Stimulated activated CD8-positive, alpha-beta memory T cell treated with anti-CD3 and anti-CD28 coated beads, Interleukin-2, amount 100 ng/mL, for 1 hour (primary cell): ENCODE data around the gene THPO.
"Not testable (repeated sequence)": the region's sequence is repeated elsewhere in the genome, so short reads cannot be mapped to it uniquely, and the experiment has no call there.

Experiments
- DNase-seq, 2 donors: peaks; one replicate each; pipeline ENCODE4 v3.0.0-alpha.2; 2020; ENCODE audit warnings: low read depth in 2 of 2

The THPO gene

DNA sequence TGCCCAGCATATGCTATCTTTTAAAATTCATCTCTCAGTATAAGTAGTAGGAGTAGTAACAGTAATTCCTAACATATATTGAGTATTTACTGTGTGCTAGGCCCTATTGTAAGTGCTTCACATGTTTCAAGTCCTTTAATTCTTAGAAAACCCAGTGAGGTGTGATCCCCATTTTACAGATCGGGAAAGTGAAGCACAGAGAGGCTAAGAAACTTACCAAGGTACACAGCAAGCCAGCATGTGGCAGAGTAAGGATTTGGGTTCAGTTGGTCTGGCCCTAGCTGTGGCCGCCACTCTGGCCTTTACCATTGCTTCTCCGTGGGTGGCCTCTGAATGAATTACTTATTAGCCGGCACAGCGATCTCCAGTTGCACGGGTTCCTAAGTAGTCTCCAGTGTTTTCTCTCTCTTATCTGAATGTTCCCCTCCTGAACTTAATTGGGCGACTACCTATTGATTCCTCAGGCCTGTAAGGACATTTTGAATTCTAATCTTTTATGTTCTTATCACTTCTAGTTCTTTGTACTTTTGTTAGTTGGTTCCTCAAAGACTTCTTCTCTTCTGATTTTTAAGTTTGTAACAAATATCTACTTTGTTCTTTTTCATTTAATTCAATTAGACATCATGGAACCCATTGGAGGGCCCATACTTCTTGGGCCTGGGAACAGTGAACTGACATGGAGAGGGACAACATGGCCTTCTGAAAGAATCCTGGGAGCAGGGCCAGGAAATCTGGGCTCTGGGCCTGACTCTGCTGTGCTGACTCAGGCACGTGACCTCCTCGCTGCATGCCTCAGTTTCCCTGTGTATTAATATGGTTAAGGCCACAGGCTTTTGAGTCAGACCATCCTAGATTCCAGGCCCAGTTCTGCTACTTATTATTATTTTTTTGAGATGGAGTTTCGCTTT is 28.2 kb downstream of the THPO start:
- DNase-seq = no peak

DNA sequence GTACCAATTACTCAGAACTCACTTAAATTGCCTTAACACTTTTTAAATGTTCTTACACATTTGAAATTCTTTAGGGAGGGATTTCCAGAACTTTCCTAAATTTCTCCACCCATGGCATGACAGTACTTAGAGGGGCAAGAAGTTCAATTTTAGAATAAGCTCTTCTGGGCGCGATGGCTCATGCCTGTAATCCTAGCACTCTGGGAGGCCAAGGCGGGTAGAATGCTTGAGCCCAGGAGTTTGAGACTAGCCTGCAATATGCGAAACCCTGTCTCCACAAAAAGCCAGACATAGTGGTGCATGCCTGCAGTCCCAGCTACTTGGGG is 30.0 kb downstream of the THPO start:
- DNase-seq = no peak

DNA sequence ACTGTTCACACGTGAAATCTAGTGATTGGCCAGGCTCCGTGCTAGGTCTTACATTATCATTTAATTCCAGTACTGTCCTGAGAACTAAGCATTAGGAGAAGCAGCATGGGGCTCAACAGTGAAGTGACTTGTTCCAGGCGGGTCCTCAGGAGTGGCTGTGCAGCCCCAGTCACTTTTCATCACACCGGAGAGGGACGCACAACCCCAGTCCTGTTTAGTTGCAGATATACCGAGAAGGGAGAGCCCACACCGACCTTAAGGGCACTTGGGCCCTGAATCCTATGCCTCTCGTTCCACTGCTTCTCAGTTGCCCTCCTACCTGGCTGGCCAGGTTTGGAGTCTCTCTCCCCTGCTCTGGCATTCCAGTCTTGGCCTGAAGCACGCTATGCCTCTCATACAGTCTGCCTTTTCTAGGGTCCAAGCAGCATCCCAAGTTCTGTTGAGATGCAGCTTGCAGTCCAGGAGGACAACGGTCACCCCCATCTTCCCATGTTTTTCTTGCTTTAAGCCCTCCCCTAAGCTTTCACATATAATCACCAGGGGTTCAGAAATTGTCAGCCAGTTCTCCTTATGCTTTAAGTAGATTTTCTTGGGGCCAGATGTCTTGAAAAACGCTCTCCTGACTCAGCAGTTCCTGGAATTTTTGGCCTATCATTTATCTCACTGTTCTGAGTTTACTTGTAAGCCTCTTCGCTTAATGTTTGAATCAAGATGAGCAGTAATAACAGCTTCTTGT is 30.5 kb downstream of the THPO start:
- no peak for DNase-seq

DNA sequence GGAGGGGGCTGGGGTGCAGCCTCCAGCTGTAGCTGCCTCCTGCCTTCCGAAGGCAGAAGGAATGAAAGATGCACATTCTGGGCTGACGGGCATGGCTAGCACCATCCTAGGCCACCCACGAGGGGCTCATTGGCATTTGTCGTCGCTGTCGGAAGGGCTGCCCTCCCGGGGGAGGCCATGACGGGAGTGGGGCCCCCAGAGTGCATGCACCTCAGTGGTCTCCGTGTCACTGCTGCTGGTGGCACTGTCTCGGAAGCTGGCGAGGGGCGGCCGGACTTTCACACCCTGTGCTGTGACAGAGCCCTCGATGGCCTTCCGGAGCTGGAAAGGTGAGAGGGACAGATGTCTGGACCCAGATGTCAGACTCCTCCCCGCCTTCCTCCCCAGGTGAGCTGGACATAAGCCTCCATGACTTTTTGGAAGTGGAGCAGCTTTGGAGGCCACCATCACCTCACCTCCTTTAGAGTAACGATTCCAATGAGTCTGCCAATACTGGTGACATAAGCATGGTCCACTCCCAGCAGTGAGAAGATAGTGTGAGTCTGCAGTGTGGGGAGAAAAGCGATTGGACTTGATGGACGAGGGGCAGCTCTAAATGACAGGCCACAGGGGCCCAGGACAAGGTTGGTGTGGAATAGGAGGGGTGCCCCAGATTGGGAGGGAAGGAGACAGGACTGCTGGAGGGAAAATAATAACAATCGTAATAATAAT is 31.4 kb downstream of the THPO start:
- DNase-seq = no peak

DNA sequence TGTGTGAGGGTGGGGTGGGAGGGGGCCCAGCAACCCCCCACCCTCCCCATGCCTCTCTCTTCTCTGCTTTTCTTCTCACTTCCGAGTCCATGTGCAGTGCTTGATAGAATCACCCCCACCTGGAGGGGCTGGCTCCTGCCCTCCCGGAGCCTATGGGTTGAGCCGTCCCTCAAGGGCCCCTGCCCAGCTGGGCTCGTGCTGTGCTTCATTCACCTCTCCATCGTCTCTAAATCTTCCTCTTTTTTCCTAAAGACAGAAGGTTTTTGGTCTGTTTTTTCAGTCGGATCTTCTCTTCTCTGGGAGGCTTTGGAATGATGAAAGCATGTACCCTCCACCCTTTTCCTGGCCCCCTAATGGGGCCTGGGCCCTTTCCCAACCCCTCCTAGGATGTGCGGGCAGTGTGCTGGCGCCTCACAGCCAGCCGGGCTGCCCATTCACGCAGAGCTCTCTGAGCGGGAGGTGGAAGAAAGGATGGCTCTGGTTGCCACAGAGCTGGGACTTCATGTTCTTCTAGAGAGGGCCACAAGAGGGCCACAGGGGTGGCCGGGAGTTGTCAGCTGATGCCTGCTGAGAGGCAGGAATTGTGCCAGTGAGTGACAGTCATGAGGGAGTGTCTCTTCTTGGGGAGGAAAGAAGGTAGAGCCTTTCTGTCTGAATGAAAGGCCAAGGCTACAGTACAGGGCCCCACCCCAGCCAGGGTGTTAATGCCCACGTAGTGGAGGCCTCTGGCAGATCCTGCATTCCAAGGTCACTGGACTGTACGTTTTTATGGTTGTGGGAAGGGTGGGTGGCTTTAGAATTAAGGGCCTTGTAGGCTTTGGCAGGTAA is 32.5 kb downstream of the THPO start:
- no peak for DNase-seq

DNA sequence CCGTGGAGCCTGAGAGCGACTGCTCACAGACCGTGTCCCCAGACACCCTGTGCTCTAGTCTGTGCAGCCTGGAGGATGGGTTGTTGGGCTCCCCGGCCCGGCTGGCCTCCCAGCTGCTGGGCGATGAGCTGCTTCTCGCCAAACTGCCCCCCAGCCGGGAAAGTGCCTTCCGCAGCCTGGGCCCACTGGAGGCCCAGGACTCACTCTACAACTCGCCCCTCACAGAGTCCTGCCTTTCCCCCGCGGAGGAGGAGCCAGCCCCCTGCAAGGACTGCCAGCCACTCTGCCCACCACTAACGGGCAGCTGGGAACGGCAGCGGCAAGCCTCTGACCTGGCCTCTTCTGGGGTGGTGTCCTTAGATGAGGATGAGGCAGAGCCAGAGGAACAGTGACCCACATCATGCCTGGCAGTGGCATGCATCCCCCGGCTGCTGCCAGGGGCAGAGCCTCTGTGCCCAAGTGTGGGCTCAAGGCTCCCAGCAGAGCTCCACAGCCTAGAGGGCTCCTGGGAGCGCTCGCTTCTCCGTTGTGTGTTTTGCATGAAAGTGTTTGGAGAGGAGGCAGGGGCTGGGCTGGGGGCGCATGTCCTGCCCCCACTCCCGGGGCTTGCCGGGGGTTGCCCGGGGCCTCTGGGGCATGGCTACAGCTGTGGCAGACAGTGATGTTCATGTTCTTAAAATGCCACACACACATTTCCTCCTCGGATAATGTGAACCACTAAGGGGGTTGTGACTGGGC is 33.3 kb downstream of the THPO start:
- no peak for DNase-seq

DNA sequence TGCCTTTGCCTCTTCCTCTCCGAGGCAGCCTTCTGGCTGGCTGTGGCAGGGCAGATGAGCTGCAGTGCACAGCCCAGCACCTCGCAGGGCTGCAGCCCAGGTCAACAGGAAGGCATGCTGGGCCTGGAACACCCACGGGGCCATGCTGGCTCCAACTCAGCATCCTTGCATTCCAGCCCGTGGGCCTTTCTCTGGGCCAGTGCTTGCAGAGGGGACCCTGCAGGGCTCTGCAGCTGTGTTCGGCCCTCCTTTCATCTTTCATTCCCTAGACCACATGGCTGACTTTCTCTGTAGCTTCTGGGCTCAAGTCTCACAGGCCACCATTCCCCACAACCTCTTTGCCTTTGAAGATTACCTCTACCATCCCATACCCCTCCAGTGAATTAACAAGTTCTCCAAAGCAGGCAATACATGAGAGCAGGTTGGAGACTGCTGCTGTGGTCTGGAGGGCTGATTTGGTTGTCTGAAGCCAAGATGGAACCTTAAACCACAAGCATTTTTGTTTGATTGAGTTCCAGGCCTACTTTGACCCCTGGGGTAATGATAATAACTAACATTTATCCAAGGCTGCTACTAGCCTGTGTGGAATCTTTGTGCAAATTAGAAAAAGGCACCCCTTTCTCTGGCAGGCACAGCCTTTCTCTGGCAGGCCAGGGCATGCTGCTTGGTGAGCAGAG is 34.7 kb downstream of the THPO start:
- DNase-seq = no peak

DNA sequence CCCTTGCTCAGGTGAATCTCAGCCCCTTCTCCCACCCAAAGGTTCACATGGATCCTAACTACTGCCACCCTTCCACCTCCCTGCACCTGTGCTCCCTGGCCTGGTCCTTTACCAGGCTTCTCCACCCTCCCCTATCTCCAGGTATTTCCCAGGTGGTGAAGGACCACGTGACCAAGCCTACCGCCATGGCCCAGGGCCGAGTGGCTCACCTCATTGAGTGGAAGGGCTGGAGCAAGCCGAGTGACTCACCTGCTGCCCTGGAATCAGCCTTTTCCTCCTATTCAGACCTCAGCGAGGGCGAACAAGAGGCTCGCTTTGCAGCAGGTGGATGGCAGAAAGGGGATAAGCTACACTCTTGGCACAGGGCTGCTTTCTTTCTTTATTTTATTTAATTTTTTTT is 36.1 kb downstream of the THPO start:
- no peak for DNase-seq

DNA sequence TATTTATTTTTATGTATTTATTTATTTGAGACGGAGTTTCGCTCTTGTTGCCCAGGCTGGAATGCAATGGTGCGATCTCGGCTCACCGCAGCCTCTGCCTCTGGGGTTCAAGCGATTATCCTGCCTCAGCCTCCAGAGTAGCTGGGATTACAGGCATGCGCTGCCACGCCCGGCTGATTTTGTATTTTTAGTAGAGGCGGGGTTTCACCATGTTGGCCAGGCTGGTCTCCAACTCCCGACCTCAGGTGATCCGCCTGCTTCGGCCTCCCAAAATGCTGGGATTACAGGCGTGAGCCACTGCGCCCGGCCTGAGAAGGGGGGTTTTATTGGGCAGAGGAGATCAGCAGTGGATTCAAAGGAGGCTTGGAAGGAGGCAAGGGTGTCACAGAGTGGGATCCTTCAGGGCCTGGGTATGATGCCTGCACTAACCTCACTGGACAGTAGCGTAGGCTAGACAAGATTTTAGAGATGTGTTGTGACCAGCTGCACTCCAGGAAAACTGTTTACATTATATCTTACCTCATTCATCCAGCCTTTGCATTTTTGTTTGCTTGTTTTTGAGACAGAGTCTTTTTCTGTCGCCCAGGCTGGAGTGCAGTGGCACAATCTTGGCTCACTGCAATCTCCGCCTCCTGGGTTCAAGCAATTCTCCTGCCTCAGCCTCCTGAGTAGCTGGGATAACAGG is 38.4 kb downstream of the THPO start:
- DNase-seq = not testable (repeated sequence)

DNA sequence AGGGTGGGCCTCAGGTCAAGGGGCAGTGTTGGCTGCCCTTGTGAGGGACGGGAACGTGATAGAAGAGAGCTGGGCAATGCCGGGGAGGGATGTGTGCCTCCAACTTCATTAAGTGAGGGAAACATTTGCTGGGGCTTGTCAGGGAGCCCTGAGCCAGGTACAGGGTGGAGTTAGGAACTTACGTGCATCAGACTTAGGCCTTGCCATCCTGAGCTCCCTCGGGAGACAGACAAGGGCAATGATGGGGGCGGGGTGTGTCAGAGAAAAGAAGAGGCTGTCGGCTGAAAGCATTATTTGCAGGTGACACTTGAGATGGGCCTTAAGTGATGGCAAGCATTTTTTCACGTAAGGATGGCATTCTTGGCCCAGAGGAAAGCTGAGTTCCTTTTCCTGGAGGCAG is 39.0 kb downstream of the THPO start:
- DNase-seq = no peak

DNA sequence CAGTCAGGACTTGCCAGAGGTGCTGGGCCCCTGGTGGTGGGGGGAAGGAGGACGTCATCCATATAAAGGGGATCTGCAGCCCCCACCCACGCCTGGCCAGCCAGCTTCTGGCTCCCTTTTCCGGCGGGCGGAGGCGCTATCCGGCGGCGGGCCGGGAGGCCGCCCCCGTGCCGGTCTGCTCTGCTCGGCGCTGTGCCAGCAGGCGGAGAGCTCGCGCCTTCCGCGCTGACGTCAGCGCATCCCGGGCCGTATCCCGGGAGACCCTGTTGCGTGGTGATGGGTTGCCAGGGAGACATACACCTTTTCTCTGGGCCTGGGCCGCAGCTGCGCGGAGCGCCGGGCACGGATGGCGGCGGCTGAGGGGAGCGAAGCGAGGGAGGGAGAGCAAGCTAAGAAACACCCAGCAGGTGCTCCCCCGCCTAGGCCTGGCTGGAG is 39.5 kb downstream of the THPO start:
- DNase-seq = no peak

DNA sequence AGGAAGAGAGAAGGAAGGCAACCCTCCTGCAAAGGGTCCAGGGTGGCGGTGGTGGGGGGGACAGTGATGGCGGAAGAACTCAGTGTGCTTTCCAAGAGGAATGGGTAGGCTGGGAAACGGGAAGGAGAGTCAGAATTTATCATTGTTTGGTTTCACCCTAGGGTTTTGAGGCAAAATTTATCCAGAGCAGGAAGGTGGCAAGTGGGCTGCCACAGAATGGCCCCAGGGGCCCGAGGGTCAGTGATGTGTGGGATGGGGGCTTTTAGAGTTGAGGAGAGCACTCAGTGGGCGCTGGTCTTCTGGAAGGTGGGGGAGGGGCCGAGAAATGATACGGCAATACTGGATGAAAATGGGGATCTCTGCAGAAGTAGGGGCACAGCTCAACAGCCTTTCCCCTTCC is 40.0 kb downstream of the THPO start:
- DNase-seq = no peak

DNA sequence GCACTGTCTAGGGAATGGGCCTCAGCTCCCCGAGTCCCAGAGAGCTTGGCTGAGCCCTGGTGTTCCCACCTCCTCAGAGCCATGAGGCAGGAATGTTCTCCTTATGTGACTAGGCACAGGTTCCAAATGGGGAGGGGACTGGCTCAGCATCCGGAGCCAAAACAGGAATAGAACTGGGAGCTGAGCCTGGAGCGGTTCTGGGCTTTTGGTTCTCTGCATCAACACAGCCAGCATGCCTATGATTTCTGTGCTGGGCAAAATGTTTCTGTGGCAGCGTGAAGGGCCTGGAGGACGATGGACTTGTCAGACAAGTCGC is 40.6 kb downstream of the THPO start, which contains the start of gene FAM131A:
Gene FAM131A, plus strand, starts transcription at position 202 of the 316 bp plus-strand sequence. Its CDS starts 31 bp downstream, at position 233.
- DNase-seq = no peak

DNA sequence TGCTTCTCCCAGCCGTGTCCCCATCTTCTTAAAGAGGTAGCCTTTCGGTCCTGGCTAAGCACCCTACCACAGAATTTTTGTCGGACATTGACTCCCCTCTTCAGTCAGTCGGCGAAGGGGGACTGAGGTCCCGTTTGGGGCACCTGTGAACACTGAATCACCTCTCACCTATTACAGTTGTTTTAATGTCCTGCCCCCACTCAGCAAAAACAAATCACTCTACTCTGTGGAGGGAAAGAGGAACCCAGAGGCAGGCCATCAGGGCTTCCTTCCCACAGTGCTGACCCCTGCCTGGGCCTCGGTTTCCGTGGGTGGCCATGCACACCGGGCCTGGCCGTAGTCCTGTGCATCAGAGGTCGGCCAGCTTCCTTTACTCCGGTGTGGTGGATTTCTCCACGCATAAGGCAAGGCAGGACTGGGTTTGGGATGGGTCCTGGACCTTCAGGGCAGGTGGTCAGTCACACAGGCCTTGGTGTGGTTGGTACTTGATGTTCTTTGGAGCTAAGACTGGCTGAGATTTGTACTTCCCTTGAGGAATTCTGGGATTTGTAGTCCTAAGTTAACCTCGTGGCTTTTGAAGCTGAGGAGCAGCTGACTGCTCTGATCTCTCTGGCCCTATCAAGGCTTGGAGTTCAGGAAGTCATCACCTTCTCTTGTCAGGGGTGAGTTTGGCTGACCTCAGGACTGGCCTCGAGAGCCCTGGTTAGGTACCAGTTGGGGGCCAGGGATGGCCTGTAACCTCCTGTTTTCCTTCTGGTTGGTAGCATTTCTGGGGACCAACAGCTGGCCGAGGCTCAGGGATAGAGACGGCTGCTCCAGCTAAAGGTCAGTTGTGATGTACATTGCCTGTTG is 41.2 kb downstream of the THPO start:
- no peak for DNase-seq

DNA sequence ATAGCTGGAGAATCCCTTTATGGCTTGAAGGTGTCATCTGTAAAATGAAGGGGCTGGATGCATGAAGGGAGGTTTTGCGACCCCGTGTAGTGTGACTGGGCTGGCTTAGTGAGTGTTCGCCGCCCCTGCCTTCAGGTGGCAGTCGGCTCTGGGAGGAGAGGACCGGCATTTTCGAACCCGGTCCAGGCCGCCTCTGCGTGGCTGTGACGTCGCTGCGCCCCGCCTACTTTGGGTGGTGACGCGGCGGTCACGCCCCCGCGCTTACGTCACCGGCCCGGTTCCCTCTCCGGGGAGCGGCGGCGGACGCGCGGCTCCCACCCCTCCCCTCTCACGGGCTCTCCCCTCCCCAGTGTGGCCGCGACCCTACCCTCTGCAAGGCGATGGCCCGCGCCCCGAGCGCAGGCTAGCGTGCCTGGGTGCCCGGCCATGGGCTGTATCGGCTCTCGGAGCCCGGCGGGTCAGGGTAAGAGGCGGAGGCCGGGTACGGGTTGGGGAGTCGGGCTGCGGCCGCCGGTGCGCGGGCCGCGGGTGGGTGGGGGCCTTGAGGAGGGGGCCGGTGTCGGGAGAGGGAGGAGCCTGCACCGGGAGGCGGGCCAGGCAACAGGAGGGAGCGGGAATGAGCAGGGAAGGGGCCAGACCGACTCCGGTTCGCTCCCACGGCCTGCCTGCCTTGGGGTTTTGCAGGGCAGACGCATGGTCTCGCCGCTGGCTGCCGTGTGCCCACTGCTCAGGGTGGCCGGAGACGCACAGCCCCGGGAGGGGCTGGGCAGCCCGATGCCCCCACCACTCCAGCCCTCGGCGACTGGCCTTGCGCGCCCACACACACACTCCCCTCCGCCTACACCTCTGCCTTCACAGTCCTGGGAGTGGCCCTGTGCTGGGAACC is 42.1 kb downstream of the THPO start:
- peak; percentile 74 to 80 for DNase-seq

DNA sequence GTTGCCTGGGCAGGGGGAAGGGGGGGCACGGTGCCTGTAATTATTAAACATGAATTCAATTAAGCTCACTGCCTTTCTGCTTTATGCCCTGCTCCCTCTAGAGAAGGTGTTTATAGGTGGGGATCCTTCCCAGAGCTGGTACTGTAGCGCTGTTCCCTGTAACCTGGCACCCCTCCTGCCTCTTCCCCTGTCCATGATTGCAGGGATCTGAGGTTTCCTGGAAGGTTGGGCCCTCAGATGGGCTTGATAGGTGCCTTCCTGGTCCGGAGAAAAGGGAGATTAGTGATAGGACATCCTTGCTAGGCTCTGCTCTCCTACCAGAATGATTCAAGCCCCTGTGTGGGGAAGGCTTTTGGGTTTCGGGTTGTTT is 42.7 kb downstream of the THPO start:
- DNase-seq = no peak

DNA sequence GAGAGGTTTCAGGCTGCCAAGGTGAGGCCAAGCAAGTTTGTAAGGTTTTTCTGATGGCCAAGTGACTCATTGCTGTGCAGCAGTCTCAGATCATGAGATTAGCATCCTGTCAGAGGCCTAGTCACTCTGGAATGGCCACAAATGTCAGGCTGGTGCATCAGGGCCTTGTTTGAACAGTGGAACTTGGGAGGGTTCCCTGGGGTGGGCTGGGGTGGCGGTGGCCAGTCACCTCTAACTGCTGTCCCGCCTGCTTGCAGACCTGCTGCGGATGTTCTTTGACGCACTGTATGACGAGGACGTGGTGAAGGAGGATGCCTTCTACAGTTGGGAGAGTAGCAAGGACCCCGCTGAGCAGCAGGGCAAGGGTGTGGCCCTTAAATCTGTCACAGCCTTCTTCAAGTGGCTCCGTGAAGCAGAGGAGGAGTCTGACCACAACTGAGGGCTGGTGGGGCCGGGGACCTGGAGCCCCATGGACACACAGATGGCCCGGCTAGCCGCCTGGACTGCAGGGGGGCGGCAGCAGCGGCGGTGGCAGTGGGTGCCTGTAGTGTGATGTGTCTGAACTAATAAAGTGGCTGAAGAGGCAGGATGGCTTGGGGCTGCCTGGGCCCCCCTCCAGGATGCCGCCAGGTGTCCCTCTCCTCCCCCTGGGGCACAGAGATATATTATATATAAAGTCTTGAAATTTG is 43.4 kb downstream of the THPO start:
- DNase-seq = peak in 1 of 2 donors; percentile 11
